ENCODE data around the gene STK38L.

GRCh38 chr12:27351476-27351875 lies 107.4 kb downstream of the STK38L start:
- no peak for TF ChIP-seq CTCF (IDR thresholded peaks at IDR 0.05)
- TF ChIP-seq POLR2AphosphoS5 (IDR thresholded peaks at IDR 0.05): no peak
